Measurements from ENCODE around the gene NAV1.
"Not testable (repeated sequence)": the region's sequence is repeated elsewhere in the genome, so short reads cannot be mapped to it uniquely, and the experiment has no call there.

NAV1 gene

GRCh38 chr1:201515895-201516294, 23.0 kb upstream of the NAV1 start:
- no peak overlapping the region for H3K4me3 ChIP-seq (ENCODE audit: low read length)
- DNase-seq (ENCODE audit: low read depth, low spot score), result no peak

- DNase-seq (ENCODE audit: low read depth, low spot score), result no peak
- H3K4me3 ChIP-seq (ENCODE audit: low read length), result no peak overlapping the region
Observed at GRCh38 chr1:201516511-201517127, 22.3 kb upstream of the NAV1 start.

- H3K4me3 ChIP-seq (ENCODE audit: low read length), result no peak overlapping the region
- DNase-seq (ENCODE audit: low read depth, low spot score), result no peak
Observed at GRCh38 chr1:201517631-201518030, 21.3 kb upstream of the NAV1 start.

- no peak overlapping the region for H3K4me3 ChIP-seq (ENCODE audit: low read length)
- no peak for DNase-seq (ENCODE audit: low read depth, low spot score)
Observed at GRCh38 chr1:201518071-201518470, 20.9 kb upstream of the NAV1 start.

- H3K4me3 ChIP-seq (ENCODE audit: low read length); DNase-seq (ENCODE audit: low read depth, low spot score): not testable (repeated sequence)
Observed at GRCh38 chr1:201520046-201520575, 18.8 kb upstream of the NAV1 start.

- no peak overlapping the region for H3K4me3 ChIP-seq (ENCODE audit: low read length)
- no peak for DNase-seq (ENCODE audit: low read depth, low spot score)
Observed at GRCh38 chr1:201525193-201525778, 13.6 kb upstream of the NAV1 start.

- no peak overlapping the region for H3K4me3 ChIP-seq (ENCODE audit: low read length)
- no peak for DNase-seq (ENCODE audit: low read depth, low spot score)
Observed at GRCh38 chr1:201527879-201528278, 11.0 kb upstream of the NAV1 start.

- no peak overlapping the region for H3K4me3 ChIP-seq (ENCODE audit: low read length)
- no peak for DNase-seq (ENCODE audit: low read depth, low spot score)
Observed at GRCh38 chr1:201528631-201529252, 10.2 kb upstream of the NAV1 start.

GRCh38 chr1:201530741-201531531, 8.0 kb upstream of the NAV1 start:
- DNase-seq (ENCODE audit: low read depth, low spot score), result no peak

GRCh38 chr1:201531551-201532425, 7.1 kb upstream of the NAV1 start:
- no peak for DNase-seq (ENCODE audit: low read depth, low spot score)
- no peak overlapping the region for H3K4me3 ChIP-seq (ENCODE audit: low read length)

More at GRCh38 chr1:201530741-201531531, 8.0 kb upstream of the NAV1 start:
- no peak overlapping the region for H3K4me3 ChIP-seq (ENCODE audit: low read length)

GRCh38 chr1:201533836-201534235, 5.1 kb upstream of the NAV1 start:
- H3K4me3 ChIP-seq (ENCODE audit: low read length), result no peak overlapping the region
- DNase-seq (ENCODE audit: low read depth, low spot score), result no peak

- DNase-seq (ENCODE audit: low read depth, low spot score), result no peak
- H3K4me3 ChIP-seq (ENCODE audit: low read length), result no peak overlapping the region
Observed at GRCh38 chr1:201535046-201535918, 3.6 kb upstream of the NAV1 start.

- H3K4me3 ChIP-seq (ENCODE audit: low read length), result no peak overlapping the region
- DNase-seq (ENCODE audit: low read depth, low spot score), result no peak
Observed at GRCh38 chr1:201535919-201536245, 3.0 kb upstream of the NAV1 start.

GRCh38 chr1:201536558-201536957, 2.4 kb upstream of the NAV1 start:
- H3K4me3 ChIP-seq (ENCODE audit: low read length), result no peak overlapping the region
- no peak for DNase-seq (ENCODE audit: low read depth, low spot score)

GRCh38 chr1:201537028-201537427, 1.9 kb upstream of the NAV1 start:
- no peak overlapping the region for H3K4me3 ChIP-seq (ENCODE audit: low read length)
- DNase-seq (ENCODE audit: low read depth, low spot score), result no peak

GRCh38 chr1:201537467-201537866, 1.5 kb upstream of the NAV1 start:
- H3K4me3 ChIP-seq (ENCODE audit: low read length), result no peak overlapping the region
- no peak for DNase-seq (ENCODE audit: low read depth, low spot score)

GRCh38 chr1:201537891-201538611, 876 bp upstream of the NAV1 start:
- H3K4me3 ChIP-seq (ENCODE audit: low read length), result peak overlapping the region; percentile 42
- DNase-seq (ENCODE audit: low read depth, low spot score), result no peak

All from Jurkat, Clone E6-1 (cell line).